K562 (cell line): ENCODE measurements around the gene UCHL5. TPM values are rescaled to one million over a fixed set of nuclear protein-coding genes. Genes with fewer than 3 reads are reported as not detected.

Source experiments
- ATAC-seq: fragments of 200-7000 bp; cut with Tn5 transposase; 3 replicates; pipeline ENCODE4 v1.9.1; 2020; ENCODE audit warnings: moderate library complexity
- BruUV-seq: library from RNA; stranded (reverse); fragments of 400-500 nt; replicated peaks from 2 replicates; lab custom pipeline; 2021; lab: Mats Ljungman, UMichigan
- CTCF ChIA-PET: fragments of 300-600 bp; formaldehyde crosslinking; extraction: SDS; loops from one replicate; lab custom pipeline; 2021; ENCODE audit warnings: low intra/inter-chr PET ratio; lab: Yijun Ruan, JAX
- POLR2A ChIA-PET: fragments of 300-600, 350-650 bp; sonication (Branson Sonifier 250); formaldehyde crosslinking; extraction: SDS; loops from one replicate; lab custom pipeline; 2021; ENCODE audit warnings: antibody characterized with exemption, inconsistent platforms; lab: Yijun Ruan, JAX
- DNase-seq, 4 experiments: peaks; one replicate each; pipeline versions ENCODE4 v3.0.0 to v3.0.0-alpha.2; 2011 to 2018; ENCODE audit warnings: low spot score in 3 of 4, mixed read lengths in 3 of 4; ENCODE audit errors: extremely low read depth in 1 of 4
- FAIRE-seq: peaks from 2 replicates; lab custom pipeline; 2011; peaks lifted over from hg19 to GRCh38; lab: Jason Lieb, UNC
- H2AFZ ChIP-seq: 2 replicates; pipeline ENCODE4 v1.6.0; 2011; ENCODE audit warnings: low read depth, low read length, control low read depth, inconsistent platforms
- H3K27ac ChIP-seq: fragments of 200-600 bp; 3 replicates; pipeline ENCODE4 v1.8.0; 2011; ENCODE audit warnings: low read depth, mild to moderate bottlenecking, control low read depth, inconsistent platforms, low read length, moderate library complexity, mixed read lengths; ENCODE audit errors: extremely low read depth
- H3K27me3 ChIP-seq, 2 experiments: fragments of 300-600 bp in 1 of 2; 2 replicates in 1 of 2; 3 replicates in 1 of 2; pipeline versions ENCODE4 v1.6.0 to v1.8.0; 2011; ENCODE audit warnings: inconsistent platforms in 2 of 2, low read length in 2 of 2, mild to moderate bottlenecking in 1 of 2, mixed read lengths in 1 of 2, moderate library complexity in 1 of 2; ENCODE audit not compliant: control insufficient read depth in 2 of 2, insufficient read depth in 2 of 2
- H3K36me3 ChIP-seq: fragments of 300-600 bp; 3 replicates; pipeline ENCODE4 v1.8.0; 2011; ENCODE audit warnings: mild to moderate bottlenecking, low read length, inconsistent platforms; ENCODE audit not compliant: control insufficient read depth, insufficient read depth
- H3K4me1 ChIP-seq, 2 experiments: fragments of 200-600 bp in 1 of 2; replicated peaks in 1 of 2; 2 replicates in 1 of 2; 3 replicates in 1 of 2; pipeline versions ENCODE4 v1.5.1 to v1.8.0; 2011; ENCODE audit warnings: inconsistent platforms in 2 of 2, low read length in 2 of 2, mild to moderate bottlenecking in 1 of 2, mixed read lengths in 1 of 2, moderate library complexity in 1 of 2; ENCODE audit not compliant: control insufficient read depth in 2 of 2, insufficient read depth in 2 of 2
- H3K4me2 ChIP-seq: 2 replicates; pipeline ENCODE4 v1.6.1; 2011; ENCODE audit warnings: low read length, control low read depth, inconsistent platforms, mixed read lengths; ENCODE audit not compliant: insufficient read depth
- H3K4me3 ChIP-seq: fragments of 200-600 bp; sonication (generic), shearing (Covaris generic); 2 replicates; pipeline ENCODE4 v1.5.1; 2016; ENCODE audit warnings: control low read depth, inconsistent platforms
- H3K79me2 ChIP-seq: fragments of 200-600 bp; 3 replicates; pipeline ENCODE4 v1.8.0; 2011; ENCODE audit warnings: low read length, inconsistent platforms; ENCODE audit not compliant: control insufficient read depth, insufficient read depth
- H3K9ac ChIP-seq, 2 experiments: 2 replicates each; pipeline versions ENCODE4 v1.6.0 to v1.6.1; 2011; ENCODE audit warnings: low read depth in 2 of 2, low read length in 2 of 2, control low read depth in 1 of 2, inconsistent platforms in 1 of 2, mild to moderate bottlenecking in 1 of 2, mixed read lengths in 1 of 2; ENCODE audit not compliant: insufficient read depth in 1 of 2
- H3K9me1 ChIP-seq: one replicate; pipeline ENCODE4 v1.6.0; 2011; ENCODE audit warnings: inconsistent platforms, mild to moderate bottlenecking, low read length, moderate library complexity; ENCODE audit not compliant: control insufficient read depth, insufficient read depth
- H3K9me3 ChIP-seq: replicated peaks from 2 replicates; pipeline ENCODE4 v1.5.1; 2011; ENCODE audit warnings: low read depth, low read length, inconsistent platforms; ENCODE audit not compliant: control insufficient read depth, insufficient read depth
- H4K20me1 ChIP-seq: replicated peaks from 2 replicates; pipeline ENCODE4 v1.6.1; 2011; ENCODE audit warnings: low read length, inconsistent platforms, mixed read lengths; ENCODE audit not compliant: control insufficient read depth, insufficient read depth
- ARNT ChIP-seq, 2 experiments: fragments of 450-650 bp; IDR thresholded peaks; 2 replicates each; pipeline ENCODE4 v1.6.1; 2016; ENCODE audit warnings: mild to moderate bottlenecking in 1 of 2
- BMI1 ChIP-seq: fragments of 150-350 bp; IDR thresholded peaks from 2 replicates; pipeline ENCODE4 v1.6.1; 2014; ENCODE audit warnings: low read length
- ETS2 ChIP-seq: IDR thresholded peaks from 2 replicates; pipeline ENCODE4 v1.6.1; 2016; ENCODE audit warnings: borderline replicate concordance, missing genetic modification characterization, mild to moderate bottlenecking, moderate library complexity, missing compliant biosample characterization; ENCODE audit not compliant: poor library complexity, severe bottlenecking
- GATAD2A ChIP-seq: fragments of 450-650 bp; IDR thresholded peaks from 2 replicates; pipeline ENCODE4 v1.6.1; 2017
- HDAC3 ChIP-seq: fragments of 450-650 bp; IDR thresholded peaks from 2 replicates; pipeline ENCODE4 v1.6.1; 2018; ENCODE audit warnings: borderline replicate concordance, mild to moderate bottlenecking, moderate library complexity; ENCODE audit not compliant: partially characterized antibody
- MEF2A ChIP-seq: IDR thresholded peaks from 2 replicates; pipeline ENCODE4 v1.6.1; 2011; ENCODE audit warnings: low read depth, mild to moderate bottlenecking, low read length, moderate library complexity; ENCODE audit not compliant: control insufficient read depth
- NFRKB ChIP-seq: fragments of 450-650 bp; IDR thresholded peaks from 2 replicates; pipeline ENCODE4 v1.6.1; 2016; ENCODE audit warnings: low read depth
- NR2C1 ChIP-seq, 2 experiments: fragments of 450-650 bp; IDR thresholded peaks; 2 replicates each; pipeline ENCODE4 v1.6.1; 2017; ENCODE audit warnings: mild to moderate bottlenecking in 2 of 2, antibody characterized with exemption in 1 of 2, inconsistent platforms in 1 of 2, missing compliant biosample characterization in 1 of 2, missing genetic modification characterization in 1 of 2
- SETDB1 ChIP-seq: IDR thresholded peaks from one replicate; pipeline ENCODE4 v1.6.1; 2012; ENCODE audit warnings: low read length, control low read depth, inconsistent platforms
- SMARCA4 ChIP-seq: fragments of 450-650 bp; IDR thresholded peaks from 2 replicates; pipeline ENCODE4 v1.6.1; 2016
- SP1 ChIP-seq: sonication (generic); formaldehyde crosslinking; IDR thresholded peaks from 2 replicates; pipeline ENCODE4 v1.8.1; 2022; ENCODE audit warnings: mild to moderate bottlenecking, missing genetic modification reagents
- ZEB2 ChIP-seq: fragments of 450-650 bp; IDR thresholded peaks from 2 replicates; pipeline ENCODE4 v1.6.1; 2016
- ZKSCAN3 ChIP-seq: fragments of 250-450 bp; sonication (Bioruptor Pico); IDR thresholded peaks from 2 replicates; pipeline ENCODE4 v1.4.0; 2020
- ZNF12 ChIP-seq: sonication (generic); formaldehyde crosslinking; IDR thresholded peaks from 2 replicates; pipeline ENCODE4 v1.4.0; 2020; ENCODE audit warnings: mild to moderate bottlenecking, missing genetic modification reagents
- ZNF384 ChIP-seq: IDR thresholded peaks from 2 replicates; pipeline ENCODE4 v1.6.1; 2012; ENCODE audit warnings: low read depth, low read length, improper control_type of control experiment
- ZNF583 ChIP-seq: fragments of 250-450 bp; sonication (Bioruptor Pico); IDR thresholded peaks from 2 replicates; pipeline ENCODE4 v1.4.0; 2020
- WGBS: fragments of 100-300 bp; shearing (Covaris generic); methylation state at CpG from one replicate; pipeline ENCODE4 v1.1.6; 2016; ENCODE audit warnings: low coverage, mixed read lengths; ENCODE audit not compliant: insufficient coverage; ENCODE audit errors: missing lambda C conversion rate; 5-methylcytosine and 5-hydroxymethylcytosine counted together
- in situ Hi-C: fragments of 300-500 bp; cut with MboI; formaldehyde crosslinking; loops from 4 replicates; pipeline ENCODE4 v1.15.0; 2018; ENCODE audit warnings: inconsistent platforms, mixed read lengths
- intact Hi-C: fragments of 100-400 bp; cut with micrococcal nuclease; formaldehyde crosslinking; loops from 2 replicates; pipeline ENCODE4 v1.14.2; 2022
- polyA plus RNA-seq, 8 experiments: library from polyadenylated mRNA; depleted of rRNA in 4 of 8; stranded (reverse) in 5 of 8; unstranded in 3 of 8; fragments of >200 nt; fragmentation: Nextera tagmentation in 2 of 8; fragmentation: Illumina TruSeq in 1 of 8; extraction: Ambion mirVana in 2 of 8; extraction: Trizol in 1 of 8; gene quantifications; 2 replicates each; pipeline versions ENCODE4 v1.2.1 to v1.2.3, GENCODE V29; 2011 to 2014; ENCODE audit warnings: inconsistent platforms in 1 of 8, missing spikeins in 1 of 8
- total RNA-seq, 7 experiments: library from RNA; depleted of rRNA in 6 of 7; stranded (reverse); fragments of >200 nt in 6 of 7; fragmentation: Illumina TruSeq in 2 of 7; extraction: Trizol in 2 of 7; gene quantifications; 2 replicates each; pipeline versions ENCODE4 v1.2.1 to v1.2.3, GENCODE V29; 2011 to 2021; ENCODE audit warnings: low replicate concordance in 1 of 7

Gene UCHL5
- total and polyA plus RNA-seq, 9 of the 15 experiments (the other 6 are each of a cell fraction or from before 2014, with no cell fraction given), result 61.0 to 206 (median 122) TPM

DNA sequence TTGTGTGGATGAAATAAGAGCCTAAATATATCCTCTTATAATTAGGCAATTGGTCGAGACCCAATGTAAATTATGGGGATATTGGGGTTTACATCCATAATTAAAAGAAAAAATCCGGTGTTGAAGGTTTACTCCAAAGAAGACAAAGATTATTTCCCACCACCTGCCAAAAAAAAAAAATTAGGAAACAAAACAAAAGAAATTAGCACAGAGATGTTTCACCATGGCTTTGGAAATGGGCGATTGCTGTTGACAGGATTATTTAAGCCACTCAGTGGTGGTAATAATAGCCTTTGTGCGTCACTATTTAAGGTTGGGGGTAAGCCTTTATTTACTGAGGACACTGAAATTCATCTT is 46.6 kb upstream of the UCHL5 start (continued):
- TF ChIP-seq BMI1, result no peak
- peak in 1 of 2 experiments; percentile 42; a peak in 1 of 4 replicates for TF ChIP-seq ARNT (IDR thresholded peaks at IDR 0.05)
- TF ChIP-seq ZNF583 (CRISPR knock-in tag), result no peak
- no peak for TF ChIP-seq NFRKB
- 0 out of 2 replicates have a peak, but pooled peaks have one; percentile 2 for TF ChIP-seq ZEB2
- peak; percentile 9; the same call in 1 of the 2 replicates for TF ChIP-seq SMARCA4
- 0 out of 2 replicates have a peak, but pooled peaks have one; percentile 15 for TF ChIP-seq NR2C1 (IDR thresholded peaks at IDR 0.05)
- TF ChIP-seq NR2C1 (tag; IDR thresholded peaks at IDR 0.05), result no peak
- TF ChIP-seq ZKSCAN3, result no peak

DNA sequence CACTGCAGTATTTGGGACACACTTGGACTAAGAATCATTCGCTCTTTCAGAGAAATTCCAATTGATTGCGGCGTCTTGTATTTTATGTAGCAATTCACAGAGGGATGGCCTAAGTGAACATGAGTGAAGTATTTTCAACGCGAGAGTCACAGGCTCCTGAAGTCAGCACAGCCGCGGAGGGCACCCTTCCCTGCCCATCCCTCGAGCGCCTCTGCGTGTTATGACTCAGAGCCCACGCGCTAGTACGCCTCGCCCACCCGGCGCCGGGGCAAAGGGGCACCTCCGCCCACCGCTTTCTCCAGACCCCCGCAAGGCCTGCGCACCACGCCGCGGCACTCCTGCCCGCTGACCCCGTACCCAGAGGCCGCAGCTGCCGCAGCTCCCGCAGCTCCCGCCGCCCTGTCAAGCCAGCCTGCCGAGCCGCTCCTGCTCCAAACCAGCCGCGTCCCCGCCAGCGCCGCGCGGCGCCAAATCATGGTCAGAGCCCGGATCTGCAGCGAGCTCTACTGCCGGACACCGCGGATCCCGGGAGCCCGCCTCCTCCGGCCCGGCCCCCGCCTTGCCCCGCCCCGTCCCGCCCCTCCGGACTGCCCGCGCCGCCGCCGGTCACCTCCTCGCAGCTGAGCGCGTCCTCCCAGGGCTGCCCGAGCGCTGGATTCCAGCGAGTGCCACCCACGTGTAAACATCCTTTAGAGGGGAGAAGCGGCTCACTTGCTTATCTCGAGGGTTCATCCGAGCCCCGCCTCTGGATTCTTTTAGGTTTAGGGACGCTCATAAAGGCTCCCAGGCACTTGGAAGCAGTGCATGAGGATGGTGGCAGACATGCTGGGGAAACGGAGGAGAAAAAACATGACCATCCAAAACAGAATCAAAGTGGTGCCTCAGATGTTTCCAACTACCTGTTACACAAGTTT is 46.0 kb upstream of the UCHL5 start, which contains the start of gene GLRX2:
GLRX2 (minus strand) TSS at position 508 of the 914 bp plus-strand sequence; CDS start at position 476, 32 bp downstream.
- ATAC-seq, result peak; percentile 91
- H2AFZ ChIP-seq, result peak within 1 kb of the TSS; percentile 88
- peak; percentile 70 for FAIRE-seq
- H3K36me3 ChIP-seq, result peaks cover 23% of the 10 kb centered on the region
- intact Hi-C loops (loop anchor here (1.0 to 2.0 kb wide), 4 partner anchors 8 to 46 kb away; partner anchors contain the start of genes RO60 and UCHL5), in situ Hi-C loops (no loop called here)
- DNase-seq, result peak; percentile 97 to 98 (median 98)
- no peaks in the 10 kb centered on the region for H3K27me3 ChIP-seq
- no TSS peak for BruUV-seq
- peak within 1 kb of the TSS; percentile 82 for H3K4me2 ChIP-seq
- ChIA-PET POLR2A (interaction anchor here (0.7 to 4.9 kb wide), 11 partner anchors 8 to 855 kb away, joined by 3 to 29 read pairs (median 9); partner anchors contain the start of genes CDC73, RO60 and UCHL5), CTCF (no interaction called here)
- peak within 1 kb of the TSS; percentile 83 to 94 for H3K9ac ChIP-seq
- H3K9me3 ChIP-seq, result no peaks in the 10 kb centered on the region
- H3K4me1 ChIP-seq, result peaks cover 10 to 18% of the 10 kb centered on the region in 2 experiments; a peak in 4 of 5 replicates
- peak within 1 kb of the TSS; percentile 79 for H3K27ac ChIP-seq
- H3K4me3 ChIP-seq, result peak within 1 kb of the TSS; percentile 73
- H3K9me1 ChIP-seq, result no peaks in the 10 kb centered on the region
- H4K20me1 ChIP-seq, result no peaks in the 10 kb centered on the region
- peaks cover 40% of the 10 kb centered on the region for H3K79me2 ChIP-seq
- WGBS, result under 1% methylated on average over 52 of the region's 73 CpGs
- TF ChIP-seq ZNF12, result 0 out of 2 replicates have a peak, but pooled peaks have one; percentile 63
- TF ChIP-seq SP1 (CRISPR knock-in tag), result no peak; the same call in 1 of the 2 replicates
- TF ChIP-seq HDAC3, result no peak
- TF ChIP-seq MEF2A, result no peak
- TF ChIP-seq GATAD2A, result peak; percentile 72; the same call in 1 of the 2 replicates
- no peak for TF ChIP-seq ZNF384
- TF ChIP-seq SETDB1, result no peak
- no peak for TF ChIP-seq ETS2 (tag)
